Measurements from ENCODE around the gene CRISPLD2. TPM values are rescaled to one million over a fixed set of nuclear protein-coding genes. Genes with fewer than 3 reads are reported as not detected.

Gene CRISPLD2
- total RNA-seq, 1 donor from 2014 or later = 29.1 TPM

DNA sequence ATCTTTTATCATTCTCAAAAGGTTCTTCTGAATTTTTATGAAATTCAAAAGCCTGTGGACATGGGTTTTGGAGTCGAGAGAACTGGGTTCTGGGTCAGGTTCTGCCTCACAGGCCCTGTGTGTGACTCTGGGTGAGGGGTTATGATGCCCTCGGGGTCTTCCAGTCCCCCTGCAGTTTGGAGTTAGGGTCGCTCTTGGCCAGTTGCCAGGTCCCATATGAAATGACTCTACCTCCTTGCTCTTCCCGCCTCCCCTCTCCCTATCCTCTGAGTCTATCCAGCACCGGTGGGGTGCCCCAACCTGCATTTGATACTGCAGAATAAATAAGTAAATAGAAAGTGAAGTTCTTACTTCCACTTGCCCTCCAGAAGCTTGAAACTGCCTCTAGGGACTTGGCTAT is 137.4 kb downstream of the CRISPLD2 start:
- no peak for ATAC-seq
- intact Hi-C loops (cut with micrococcal nuclease) = loop anchor here (10.0 kb wide), 1 partner anchor 202 kb away; no protein-coding TSS in a partner anchor
- no peak for DNase-seq

DNA sequence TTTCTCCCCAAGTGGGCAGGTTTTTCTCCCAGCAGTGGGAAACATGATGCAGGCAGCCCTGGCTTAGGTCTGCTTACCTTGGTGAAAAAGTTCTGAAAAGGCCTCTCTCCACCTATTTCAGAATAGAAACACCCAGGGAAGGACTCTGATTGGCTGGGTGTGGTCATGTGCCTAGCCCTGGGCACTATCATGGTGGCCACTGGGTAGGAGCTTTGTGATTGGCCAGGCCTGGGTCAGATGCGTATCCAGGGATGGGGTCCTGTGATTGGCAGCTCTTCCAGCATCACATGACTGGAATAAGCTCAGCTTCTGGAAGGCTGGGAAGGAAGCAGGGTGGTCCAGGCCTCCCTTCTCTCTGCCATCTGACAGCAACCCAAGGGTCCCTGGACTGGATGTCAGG is 138.0 kb downstream of the CRISPLD2 start:
- ATAC-seq (no peak), DNase-seq (no peak)
- intact Hi-C loops (cut with micrococcal nuclease) = loop anchor here (10.0 kb wide), 1 partner anchor 203 kb away; no protein-coding TSS in a partner anchor

Other genes starting within 250 kb of the CRISPLD2 start
- 11.8 TPM for gene COTL1, start 201.9 kb upstream of the CRISPLD2 start, total RNA-seq
- 62.5 TPM for gene KLHL36, start 171.5 kb upstream of the CRISPLD2 start, total RNA-seq
- 74.5 TPM for gene USP10, start 120.0 kb upstream of the CRISPLD2 start, total RNA-seq
- gene ZDHHC7, start 191.6 kb downstream of the CRISPLD2 start, total RNA-seq = 37.1 TPM
- gene KIAA0513, start 207.8 kb downstream of the CRISPLD2 start, total RNA-seq = 9.5 TPM